ENCODE results near the gene DROSHA.
"Not testable (repeated sequence)": the region's sequence is repeated elsewhere in the genome, so short reads cannot be mapped to it uniquely, and the experiment has no call there.

Gene DROSHA, protein sequence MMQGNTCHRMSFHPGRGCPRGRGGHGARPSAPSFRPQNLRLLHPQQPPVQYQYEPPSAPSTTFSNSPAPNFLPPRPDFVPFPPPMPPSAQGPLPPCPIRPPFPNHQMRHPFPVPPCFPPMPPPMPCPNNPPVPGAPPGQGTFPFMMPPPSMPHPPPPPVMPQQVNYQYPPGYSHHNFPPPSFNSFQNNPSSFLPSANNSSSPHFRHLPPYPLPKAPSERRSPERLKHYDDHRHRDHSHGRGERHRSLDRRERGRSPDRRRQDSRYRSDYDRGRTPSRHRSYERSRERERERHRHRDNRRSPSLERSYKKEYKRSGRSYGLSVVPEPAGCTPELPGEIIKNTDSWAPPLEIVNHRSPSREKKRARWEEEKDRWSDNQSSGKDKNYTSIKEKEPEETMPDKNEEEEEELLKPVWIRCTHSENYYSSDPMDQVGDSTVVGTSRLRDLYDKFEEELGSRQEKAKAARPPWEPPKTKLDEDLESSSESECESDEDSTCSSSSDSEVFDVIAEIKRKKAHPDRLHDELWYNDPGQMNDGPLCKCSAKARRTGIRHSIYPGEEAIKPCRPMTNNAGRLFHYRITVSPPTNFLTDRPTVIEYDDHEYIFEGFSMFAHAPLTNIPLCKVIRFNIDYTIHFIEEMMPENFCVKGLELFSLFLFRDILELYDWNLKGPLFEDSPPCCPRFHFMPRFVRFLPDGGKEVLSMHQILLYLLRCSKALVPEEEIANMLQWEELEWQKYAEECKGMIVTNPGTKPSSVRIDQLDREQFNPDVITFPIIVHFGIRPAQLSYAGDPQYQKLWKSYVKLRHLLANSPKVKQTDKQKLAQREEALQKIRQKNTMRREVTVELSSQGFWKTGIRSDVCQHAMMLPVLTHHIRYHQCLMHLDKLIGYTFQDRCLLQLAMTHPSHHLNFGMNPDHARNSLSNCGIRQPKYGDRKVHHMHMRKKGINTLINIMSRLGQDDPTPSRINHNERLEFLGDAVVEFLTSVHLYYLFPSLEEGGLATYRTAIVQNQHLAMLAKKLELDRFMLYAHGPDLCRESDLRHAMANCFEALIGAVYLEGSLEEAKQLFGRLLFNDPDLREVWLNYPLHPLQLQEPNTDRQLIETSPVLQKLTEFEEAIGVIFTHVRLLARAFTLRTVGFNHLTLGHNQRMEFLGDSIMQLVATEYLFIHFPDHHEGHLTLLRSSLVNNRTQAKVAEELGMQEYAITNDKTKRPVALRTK (N-terminal part only)

DNA sequence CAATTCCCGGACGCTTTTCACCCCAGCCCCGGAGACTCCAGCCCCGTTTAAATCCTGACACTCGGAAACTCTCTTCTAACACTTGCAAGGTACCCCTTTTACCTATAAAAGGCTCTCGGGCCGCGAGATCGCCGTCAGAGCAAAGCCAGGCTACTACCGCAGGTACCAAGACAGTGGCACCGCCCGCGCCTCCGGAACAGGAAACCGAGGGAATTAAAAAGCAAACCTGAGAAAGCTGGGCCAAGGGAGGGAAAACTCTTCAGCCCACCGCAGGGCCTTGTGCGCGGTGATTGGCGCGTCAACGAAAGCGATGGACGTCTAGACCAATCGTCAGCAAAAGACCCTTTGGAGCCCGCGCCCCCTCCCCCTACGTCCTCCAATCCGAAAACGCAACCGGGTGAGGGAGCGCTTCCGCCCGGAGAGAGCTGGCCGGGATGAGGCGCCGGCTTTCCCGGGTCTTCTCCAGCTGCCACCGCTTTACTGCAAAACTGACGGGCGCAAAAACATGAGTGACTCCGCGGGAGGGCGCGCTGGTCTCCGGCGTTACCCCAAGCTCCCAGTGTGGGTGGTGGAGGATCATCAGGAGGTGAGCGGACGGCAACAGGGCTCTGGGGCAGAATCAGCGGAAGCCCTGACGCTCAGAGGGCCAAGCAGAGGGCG is at the start of gene DROSHA, which contains the start of gene C5orf22:
Gene DROSHA (minus strand): TSS at position 206 of the 660 bp plus-strand sequence. CDS start 3,034 bp downstream, outside the sequence.
Gene C5orf22 (plus strand): TSS at position 414 of the 660 bp plus-strand sequence. CDS start 92 bp downstream, at position 506.
- DNase-seq (ENCODE audit: low spot score), result peak; percentile 96

DNA sequence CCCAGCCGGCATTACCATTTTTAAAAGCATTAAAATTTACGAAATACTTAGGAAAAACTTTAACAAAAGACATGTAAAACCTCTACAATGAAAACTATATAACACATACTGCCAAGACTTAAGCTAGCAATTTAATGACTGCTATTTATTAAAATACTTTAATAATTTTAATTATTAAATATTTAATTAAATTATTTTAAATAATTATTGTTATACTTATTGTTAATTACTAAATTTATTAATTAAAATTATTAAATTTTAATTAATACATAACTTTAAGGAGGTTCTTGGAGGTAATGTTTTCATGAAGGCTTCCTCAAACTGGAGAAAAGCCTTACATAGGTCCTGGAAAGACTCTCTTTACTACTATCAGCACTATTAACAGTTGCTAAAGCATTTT is 47.7 kb upstream of the DROSHA start:
- no peak for DNase-seq (ENCODE audit: low spot score)

DNA sequence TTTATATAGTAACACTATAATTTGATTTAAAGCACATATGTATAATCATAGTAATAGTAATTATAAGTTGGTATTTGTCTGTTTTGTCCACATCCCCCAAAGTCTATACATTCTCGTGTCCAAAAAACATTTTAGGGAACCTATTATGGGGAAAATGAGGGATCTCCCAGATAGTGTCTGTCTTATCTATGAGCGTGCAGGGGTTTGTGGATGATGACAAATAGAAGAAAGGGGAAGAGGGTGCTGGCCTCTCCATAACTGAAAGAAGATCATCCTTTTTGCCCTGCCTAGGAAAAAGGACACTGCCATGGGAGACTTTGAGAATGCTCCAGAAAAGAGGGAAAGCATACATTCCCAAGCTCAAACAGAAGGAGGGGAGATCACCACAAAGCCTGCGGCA is 45.5 kb upstream of the DROSHA start:
- DNase-seq (ENCODE audit: low spot score), result no peak

DNA sequence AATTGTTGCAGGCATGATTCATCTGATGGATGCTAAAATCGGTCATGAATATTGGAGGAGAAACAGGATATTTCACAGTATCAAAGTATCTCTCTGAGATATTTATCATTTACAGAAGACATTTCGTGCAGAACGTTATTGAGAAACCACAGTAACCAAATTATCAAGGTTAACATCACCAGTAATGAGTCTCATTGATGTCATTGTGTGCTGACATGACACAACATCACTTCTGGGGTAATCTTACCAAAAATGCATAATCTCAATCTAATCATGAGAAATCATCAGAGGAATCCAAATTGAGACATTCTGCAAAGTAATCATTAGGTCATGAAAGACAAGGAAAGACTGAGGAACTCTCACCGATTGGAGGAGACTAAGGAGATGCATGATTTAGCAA is 42.9 kb upstream of the DROSHA start:
- no peak for DNase-seq (ENCODE audit: low spot score)

DNA sequence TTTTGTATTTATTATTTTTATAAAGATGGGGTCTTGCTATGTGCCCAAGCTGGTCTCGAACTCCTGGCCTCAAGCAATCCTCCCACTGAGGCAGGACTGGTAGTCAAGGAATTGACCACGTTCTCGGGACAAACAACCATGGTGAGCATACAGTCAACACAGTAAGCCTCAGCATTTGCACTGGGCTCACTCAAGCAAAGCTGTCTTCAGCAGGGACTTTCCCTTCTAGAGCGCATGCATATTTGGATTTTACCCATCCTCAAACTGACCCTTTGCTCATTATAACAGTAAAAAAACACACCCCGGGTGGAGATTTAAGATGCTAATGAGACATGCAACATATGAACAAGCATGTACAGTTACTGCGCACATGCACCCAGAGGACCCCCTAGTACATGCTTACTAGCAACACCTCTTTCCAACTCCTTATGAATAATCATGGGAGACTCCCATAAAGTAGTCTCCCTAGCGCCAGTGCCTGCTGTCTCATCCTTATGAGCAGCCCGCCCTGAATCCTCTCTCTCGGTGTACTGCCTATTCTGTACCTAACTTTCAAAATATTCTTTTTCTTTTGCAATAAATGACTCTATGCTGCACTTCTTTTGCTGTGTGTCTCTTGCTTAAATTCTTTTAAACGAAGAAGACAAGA is 41.7 kb upstream of the DROSHA start:
- no peak for DNase-seq (ENCODE audit: low spot score)

DNA sequence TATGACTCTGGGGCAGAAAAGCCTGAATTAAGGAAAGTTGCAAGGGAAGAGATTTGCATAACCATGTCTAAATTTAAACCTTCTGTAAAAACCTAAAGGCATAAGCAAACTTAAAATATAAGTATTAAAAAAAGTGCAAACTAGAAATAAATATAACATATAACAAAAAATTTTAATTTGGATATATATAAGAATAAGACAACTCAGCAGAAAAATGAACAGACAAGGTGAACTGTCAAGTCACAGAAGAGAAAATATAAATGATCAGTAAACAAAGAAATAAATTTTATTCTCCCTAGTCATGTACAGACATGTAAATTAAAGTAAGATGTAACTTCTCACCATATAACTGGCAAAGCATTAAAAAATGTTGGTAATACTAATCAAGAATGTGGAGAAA is 37.2 kb upstream of the DROSHA start:
- no peak for DNase-seq (ENCODE audit: low spot score)

DNA sequence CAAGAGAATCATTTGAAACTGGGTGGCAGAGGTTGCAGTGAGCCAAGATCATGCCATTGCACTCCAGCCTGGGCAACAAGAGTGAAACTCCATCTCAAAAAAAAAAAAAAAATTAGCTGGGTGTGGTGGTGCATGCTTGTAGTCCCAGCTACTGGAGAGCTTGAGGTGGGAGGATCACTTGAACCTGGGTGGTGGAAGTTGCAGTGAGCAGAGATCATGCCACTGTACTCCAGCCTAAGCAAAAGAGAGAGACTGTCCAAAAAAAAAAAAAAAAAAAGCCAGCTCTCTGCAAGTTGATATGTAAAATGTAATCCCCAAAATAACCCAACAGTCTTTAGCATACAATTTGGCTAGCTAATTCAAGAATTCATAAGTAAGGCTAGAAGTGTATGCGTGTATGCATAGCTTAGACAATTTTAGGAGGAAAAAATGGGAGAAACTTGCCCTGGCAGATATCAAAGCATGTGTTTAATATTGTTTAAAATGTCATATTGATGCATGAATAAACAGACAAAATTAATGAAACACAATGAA is 36.5 kb upstream of the DROSHA start:
- no peak for DNase-seq (ENCODE audit: low spot score)

DNA sequence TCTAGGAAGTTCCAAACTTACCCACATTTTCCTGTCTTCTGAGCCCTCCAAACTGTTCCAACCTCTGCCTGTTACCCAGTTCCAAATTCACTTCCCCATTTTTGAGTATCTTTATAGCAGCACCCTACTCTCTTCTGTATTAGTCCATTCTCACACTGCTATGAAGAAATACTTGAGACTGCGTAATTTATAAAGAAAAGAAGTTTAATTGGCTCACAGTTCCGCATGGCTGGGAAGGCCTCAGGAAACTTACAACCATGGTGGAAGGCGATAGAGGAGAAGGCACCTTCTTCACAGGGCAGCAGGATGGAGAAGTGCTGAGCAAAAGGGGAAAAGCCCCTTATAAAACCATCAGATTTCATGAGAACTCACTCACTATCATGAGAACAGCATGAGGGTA is 34.5 kb upstream of the DROSHA start:
- DNase-seq (ENCODE audit: low spot score), result not testable (repeated sequence)

DNA sequence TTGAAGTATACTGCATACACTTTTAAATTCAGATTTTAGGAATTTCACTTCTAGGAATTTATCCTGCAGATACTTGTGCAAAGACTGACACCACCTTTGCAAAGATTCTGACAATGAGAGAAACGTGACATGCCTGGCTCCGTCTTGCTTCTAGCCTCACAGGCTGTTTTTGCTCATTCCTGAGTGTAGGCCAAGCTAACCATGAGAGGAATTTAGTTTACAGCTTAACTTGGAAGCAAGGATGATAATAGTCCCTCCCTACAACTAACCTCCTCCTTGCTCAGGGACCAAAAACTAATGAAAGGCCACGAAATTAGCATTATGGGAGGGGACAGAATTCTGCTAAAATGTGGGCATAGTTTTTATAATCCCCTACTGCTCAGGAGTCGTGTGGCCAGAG is 31.3 kb upstream of the DROSHA start:
- DNase-seq (ENCODE audit: low spot score), result no peak

DNA sequence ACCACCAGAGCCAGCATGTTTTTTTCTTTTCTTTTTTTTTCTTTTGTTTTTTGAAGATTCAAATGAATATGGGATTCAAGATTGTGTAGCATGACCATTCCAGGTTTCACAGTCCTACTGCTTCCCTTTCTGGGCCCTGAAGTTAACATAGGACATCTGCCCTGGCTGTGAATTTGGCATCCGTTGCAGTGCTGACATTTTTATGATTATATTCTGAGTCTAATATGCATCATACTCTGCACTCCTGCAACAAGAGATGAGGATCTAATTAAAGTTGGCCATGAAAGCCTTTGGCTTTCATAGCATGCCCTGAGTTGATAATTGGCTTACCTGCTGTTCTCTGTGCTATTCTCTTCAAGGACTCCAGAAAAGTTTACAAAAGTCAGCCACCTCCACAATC is 30.1 kb upstream of the DROSHA start:
- no peak for DNase-seq (ENCODE audit: low spot score)

DNA sequence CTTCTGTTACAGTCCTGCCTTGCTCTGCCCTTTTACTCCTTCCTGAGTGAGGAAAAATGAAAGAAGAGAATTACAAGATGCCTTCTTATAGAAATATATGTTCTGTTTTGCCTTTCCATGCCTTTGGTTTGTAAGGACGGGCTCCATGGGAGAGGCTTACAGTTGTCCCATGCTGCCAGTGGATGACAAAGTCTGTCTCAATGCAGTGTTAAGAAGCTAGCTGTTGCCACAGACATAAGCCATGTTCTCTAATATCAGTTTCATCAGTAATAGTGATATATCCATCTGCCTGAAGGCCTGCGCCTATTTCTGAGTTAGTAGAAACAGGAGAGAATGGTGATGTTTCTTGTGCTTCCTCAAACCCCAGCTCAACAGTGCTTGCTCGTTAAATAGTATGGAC is 28.0 kb upstream of the DROSHA start:
- no peak for DNase-seq (ENCODE audit: low spot score)

DNA sequence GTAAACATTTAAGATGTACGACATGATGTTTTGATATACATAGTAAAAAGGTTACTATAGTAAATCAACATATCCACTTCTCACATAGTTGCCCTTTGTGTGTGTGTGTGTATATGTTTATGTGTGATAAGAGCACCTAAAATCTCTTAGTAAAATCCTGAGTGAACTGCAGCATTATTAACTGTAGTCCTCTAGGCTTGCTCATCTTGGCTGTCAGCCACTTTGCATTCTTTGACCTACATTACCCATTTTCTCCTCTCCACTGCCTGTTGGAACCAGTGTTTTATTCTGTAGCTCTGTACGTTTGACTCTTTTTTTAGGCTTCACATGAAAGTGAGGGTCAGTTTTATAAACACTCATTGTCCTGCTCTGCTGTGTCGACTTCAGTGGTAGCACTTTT is 24.6 kb upstream of the DROSHA start:
- DNase-seq (ENCODE audit: low spot score), result no peak

DNA sequence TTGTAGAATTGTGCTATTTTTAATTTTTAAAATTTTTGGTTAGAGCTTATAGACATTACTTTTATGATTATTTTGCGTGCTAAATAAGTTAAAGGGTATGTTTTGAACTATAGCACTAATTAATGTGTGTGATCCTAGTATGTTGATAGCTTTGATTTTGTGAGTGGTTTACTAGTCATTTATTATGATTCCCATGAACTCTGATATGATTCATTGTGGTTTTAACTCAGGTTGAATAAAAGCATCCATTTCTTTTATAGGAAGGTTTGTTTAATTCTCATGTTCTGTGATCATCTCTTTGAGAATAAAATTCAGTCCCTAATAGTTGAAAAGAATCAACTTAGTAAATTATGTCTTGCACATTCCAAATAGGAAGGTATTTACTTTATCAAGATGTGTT is 22.7 kb upstream of the DROSHA start:
- DNase-seq (ENCODE audit: low spot score), result no peak

DNA sequence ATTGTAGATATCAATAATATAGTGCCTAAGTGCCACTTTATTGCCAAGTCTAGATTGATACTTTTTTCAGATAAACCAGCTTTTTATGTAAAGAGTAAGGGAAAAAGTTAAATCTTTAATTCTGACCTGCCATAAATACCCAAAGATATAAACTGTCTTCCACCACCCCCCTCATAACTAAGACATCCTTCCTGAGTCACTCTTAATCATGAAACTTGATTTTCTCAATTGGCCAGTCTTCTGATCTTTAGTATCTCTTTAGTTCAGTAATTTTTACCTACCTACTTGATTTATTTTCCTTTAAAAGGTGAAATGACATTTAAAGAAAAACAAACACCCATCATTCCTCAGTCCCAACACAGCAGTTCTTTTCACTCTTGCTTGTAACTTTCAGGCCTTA is 22.0 kb upstream of the DROSHA start:
- DNase-seq (ENCODE audit: low spot score), result no peak

DNA sequence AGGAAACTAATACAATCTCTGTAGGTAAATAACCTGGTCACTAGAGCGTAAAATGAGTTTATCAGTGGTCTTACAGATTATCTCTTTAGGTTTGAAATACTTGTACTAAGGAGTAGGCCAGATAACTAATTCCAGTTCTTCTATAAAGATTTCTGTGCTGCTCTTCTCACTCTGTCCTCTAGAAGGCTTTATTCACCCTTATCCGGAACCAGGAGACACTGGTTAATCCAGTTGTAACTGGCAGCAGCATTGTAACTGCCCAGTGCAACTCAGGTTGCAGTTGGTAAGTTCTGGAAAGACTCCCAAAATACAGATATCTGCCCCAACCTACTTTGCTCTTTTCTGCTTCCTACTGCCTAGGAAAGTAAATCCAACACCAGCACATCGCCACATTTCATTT is 20.0 kb upstream of the DROSHA start:
- DNase-seq (ENCODE audit: low spot score), result no peak

DNA sequence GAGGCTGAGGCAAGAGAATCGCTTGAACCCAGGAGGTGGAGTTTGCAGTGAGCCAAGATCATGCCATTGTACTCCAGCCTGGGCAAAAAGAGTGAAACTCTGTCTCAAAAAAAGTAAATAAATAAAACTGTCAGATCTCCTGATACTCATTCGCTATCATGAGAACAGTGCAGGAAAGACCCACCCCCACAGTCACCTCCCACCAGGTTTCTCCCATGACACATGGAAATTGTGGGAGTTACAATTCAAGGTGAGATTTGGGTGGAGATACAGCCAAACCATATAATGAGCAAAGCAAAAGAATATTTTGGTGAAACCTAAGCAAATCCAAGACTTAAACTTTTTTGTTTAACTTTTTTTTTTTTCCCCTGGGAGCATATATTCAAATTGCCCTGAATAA is 17.2 kb upstream of the DROSHA start:
- DNase-seq (ENCODE audit: low spot score), result not testable (repeated sequence)

DNA sequence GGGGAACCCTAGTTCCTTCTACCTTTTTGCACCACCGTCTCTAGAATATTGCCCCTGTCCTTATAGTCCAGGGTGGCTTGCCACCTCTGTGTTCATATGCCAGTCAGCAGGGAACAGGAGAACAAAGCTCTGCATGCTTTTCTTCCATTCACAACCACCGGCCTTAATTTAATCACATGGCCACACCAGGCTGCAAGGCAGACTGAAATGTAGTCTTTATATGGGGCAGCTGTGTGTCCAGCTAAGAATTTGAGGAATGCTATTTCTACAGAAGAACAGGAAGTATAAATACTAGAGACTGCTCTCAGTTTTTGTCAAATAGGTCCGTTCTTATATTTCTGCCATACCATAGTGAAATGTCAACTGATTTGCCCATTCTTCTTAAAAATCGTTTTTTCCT is 6.0 kb upstream of the DROSHA start:
- DNase-seq (ENCODE audit: low spot score), result peak; percentile 37

DNA sequence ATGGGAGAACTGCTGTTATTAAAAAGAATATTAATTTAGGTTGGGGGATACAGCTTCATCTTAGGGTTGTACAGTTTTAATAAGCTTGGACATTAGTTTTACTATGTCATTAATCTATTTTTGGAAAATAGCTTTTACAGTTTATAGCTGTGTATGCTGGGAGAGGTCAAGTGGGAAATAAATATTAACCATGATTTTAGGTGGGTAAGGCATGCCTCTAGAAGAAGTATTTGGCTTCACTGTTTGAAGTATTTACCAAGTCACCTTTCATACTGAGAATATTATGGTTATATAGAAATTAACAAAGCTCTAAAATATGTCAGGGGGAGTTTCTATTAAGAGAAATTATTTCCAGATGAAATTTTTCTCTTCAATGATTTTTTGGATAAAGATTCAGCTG is 5.5 kb upstream of the DROSHA start:
- DNase-seq (ENCODE audit: low spot score), result no peak

DNA sequence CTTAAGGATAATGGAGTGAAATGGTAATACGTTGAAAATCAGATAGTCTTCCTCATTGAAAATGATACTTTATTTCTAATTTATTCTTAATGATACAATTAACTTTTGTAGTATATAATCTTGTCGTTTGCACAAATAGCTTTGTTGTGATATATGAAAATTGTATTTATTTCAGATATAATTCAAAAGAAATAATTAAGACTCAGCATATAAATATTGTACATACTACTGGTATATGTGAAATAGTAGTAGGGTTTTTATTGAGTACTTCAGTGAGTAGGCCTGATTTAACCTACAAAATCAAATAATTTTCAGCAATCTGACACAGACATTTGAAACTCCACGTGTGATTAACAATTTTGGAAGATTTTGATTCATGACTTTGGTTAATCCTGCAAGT is 5.0 kb upstream of the DROSHA start:
- DNase-seq (ENCODE audit: low spot score), result no peak

DNA sequence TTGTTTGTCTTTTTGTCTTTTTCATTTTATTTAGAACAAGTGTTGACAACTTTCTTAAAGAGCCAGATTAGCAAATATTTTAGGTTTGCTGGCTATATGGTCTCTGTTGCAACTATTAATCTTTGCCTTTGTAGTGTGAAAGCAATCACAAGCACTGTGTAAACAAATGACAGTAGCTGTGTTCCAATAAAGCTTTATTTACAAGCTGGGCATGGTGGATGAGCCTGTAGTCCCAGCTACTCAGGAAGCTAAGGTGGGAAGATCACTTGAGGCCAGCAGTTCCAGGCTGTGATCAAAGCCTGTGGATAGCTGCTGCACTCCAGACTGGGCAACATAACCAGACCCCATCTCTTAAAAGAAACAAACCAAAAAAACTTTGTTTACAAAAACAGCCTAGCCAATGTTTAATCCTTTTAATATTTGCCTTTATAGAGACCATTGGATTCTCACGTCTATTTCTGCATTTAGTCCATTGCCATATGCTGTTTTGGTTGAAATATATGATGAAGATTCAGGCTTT is 2.7 kb upstream of the DROSHA start:
- no peak for DNase-seq (ENCODE audit: low spot score)

DNA sequence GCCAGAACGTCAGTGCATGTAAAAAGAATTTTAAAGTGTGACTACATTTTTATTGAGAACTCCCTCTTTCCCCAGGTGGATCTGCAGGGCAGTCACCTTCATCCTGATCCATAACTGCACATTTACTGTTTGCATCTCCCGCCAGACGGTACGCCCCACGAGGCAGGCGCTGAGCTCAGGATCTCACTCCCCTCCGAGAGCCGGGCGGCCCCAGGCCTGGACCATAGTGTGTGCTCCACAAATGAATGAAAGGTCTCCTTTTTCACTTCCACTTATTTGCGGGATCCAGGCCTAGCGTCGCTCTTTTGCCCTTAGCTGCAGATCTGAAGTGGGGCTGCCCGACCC is 378 bp downstream of the DROSHA start:
- DNase-seq (ENCODE audit: low spot score), result no peak

All from pons (tissue), 1 donor.